Neural progenitor cell (in vitro differentiated cells): Measurements from ENCODE around the gene NCOA1.

Source experiments
- EZH2 ChIP-seq: fragments of 200-600 bp; sonication (generic); IDR thresholded peaks from 2 replicates; pipeline ENCODE4 v1.6.1; 2017; ENCODE audit warnings: antibody characterized with exemption, mild to moderate bottlenecking, moderate library complexity
- TF ChIP-seq, protein P1 (sequence below): fragments of 200-600 bp; sonication (generic); IDR thresholded peaks from 2 replicates; pipeline ENCODE4 v1.5.1; 2017; ENCODE audit warnings: antibody characterized with exemption, mild to moderate bottlenecking

GRCh38 chr2:24498121-24498520, 7.1 kb downstream of the NCOA1 start:
- TF ChIP-seq, protein P1, sequence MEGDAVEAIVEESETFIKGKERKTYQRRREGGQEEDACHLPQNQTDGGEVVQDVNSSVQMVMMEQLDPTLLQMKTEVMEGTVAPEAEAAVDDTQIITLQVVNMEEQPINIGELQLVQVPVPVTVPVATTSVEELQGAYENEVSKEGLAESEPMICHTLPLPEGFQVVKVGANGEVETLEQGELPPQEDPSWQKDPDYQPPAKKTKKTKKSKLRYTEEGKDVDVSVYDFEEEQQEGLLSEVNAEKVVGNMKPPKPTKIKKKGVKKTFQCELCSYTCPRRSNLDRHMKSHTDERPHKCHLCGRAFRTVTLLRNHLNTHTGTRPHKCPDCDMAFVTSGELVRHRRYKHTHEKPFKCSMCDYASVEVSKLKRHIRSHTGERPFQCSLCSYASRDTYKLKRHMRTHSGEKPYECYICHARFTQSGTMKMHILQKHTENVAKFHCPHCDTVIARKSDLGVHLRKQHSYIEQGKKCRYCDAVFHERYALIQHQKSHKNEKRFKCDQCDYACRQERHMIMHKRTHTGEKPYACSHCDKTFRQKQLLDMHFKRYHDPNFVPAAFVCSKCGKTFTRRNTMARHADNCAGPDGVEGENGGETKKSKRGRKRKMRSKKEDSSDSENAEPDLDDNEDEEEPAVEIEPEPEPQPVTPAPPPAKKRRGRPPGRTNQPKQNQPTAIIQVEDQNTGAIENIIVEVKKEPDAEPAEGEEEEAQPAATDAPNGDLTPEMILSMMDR: no peak
- no peak for TF ChIP-seq EZH2
